Motor neuron (in vitro differentiated cells): ENCODE data around the gene GLCE. TPM values are rescaled to one million over a fixed set of nuclear protein-coding genes. Genes with fewer than 3 reads are reported as not detected.

Source experiments
- ATAC-seq, 8 experiments: fragments of 200-7000 bp; cut with Tn5 transposase; replicated peaks in 6 of 8; 2 replicates each; pipeline ENCODE4 v1.8.0; 2021; ENCODE audit warnings: mild to moderate bottlenecking in 8 of 8, moderate library complexity in 8 of 8
- H3K27ac ChIP-seq, 2 donors: fragments of 250-450 bp; sonication (Bioruptor Pico); 2 replicates each; pipeline ENCODE4 v1.9.0; 2021; ENCODE audit warnings: antibody characterized with exemption in 2 of 2, mild to moderate bottlenecking in 2 of 2, moderate library complexity in 1 of 2
- H3K4me1 ChIP-seq, 2 donors: fragments of 250-450 bp; sonication (Bioruptor Pico); replicated peaks in 1 of 2; 2 replicates each; pipeline ENCODE4 v1.6.1; 2021; ENCODE audit warnings: antibody characterized with exemption in 2 of 2, mild to moderate bottlenecking in 2 of 2, moderate library complexity in 1 of 2
- H3K4me3 ChIP-seq, 5 donors: fragments of 250-450 bp; sonication (Bioruptor Pico); 2 replicates each; pipeline ENCODE4 v1.9.0; 2021; ENCODE audit warnings: antibody characterized with exemption in 5 of 5, mild to moderate bottlenecking in 5 of 5, moderate library complexity in 4 of 5
- WGBS, 10 experiments: fragments of 450-650 bp; shearing (Covaris generic); methylation state at CpG; one replicate each; pipeline ENCODE4 v1.0.0; 2022; 5-methylcytosine and 5-hydroxymethylcytosine counted together
- in situ Hi-C, 9 experiments: fragments of 400-800 bp; cut with MboI; loops; one replicate each; pipeline ENCODE4 v1.15.0; 2021; ENCODE audit warnings: low sequenced_read_pairs in 9 of 9, low pct_unique_long_range_greater_than_20kb in 2 of 9; ENCODE audit not compliant: unreplicated experiment in 9 of 9
- total RNA-seq, 8 experiments: library from RNA; unstranded; fragments of 300-600 nt; gene quantifications; 2 replicates each; pipeline versions ENCODE4 v1.2.3 to v1.2.4, GENCODE V29; 2022

The GLCE gene
- total RNA-seq, 8 experiments from 2014 or later, result 12.7 to 39.3 (median 20.3) TPM

DNA sequence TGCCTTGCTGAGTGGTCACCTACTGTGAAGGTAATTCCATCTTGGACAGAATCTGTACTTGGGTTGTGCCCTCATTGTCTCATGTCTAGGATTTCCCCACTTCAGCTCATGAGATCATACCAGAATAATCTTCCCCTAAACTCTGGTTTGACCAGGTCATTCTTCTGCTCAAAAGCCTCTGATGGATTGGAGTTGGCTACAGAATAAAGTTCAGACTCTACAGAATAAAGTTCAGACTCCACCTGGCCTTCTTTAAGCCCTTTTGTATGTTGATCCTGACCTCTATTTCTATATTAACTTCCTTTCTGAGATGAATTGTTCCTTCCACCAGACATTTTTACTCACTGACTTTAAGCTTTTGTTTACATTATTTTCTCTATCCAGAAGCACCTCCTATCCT lies 6.4 kb upstream of the GLCE start:
- in situ Hi-C loops, result no loop called here
- H3K27ac ChIP-seq, result no peak overlapping the region

DNA sequence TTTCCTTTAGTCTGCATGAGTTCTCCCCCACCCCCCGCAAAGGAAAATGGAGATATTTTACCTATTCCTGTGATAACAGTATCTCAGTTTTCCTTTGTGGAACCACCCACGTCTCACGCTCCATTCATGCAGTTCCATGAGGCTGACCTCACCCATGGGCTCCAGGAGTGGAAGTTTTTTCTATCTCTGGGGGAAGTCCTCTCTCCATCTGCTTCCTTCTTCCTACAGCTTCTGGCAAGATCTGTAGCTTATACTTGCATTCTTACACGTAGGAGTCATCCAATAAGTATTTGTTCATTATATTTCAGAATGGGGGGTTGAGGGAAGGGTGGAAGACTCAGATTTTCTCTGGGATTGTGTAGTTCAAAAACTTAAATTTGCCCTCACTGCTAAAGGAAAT lies 5.8 kb upstream of the GLCE start:
- peaks cover 3 to 22% of the 10 kb centered on the region in 2 donors for H3K4me1 ChIP-seq
- no peak overlapping the region for H3K4me3 ChIP-seq
- WGBS, 10 experiments, result 14 to 100% (median 56%) methylated on average over 1 to 4 of the region's 4 CpGs; no CpG with 5 or more reads in 2 of the 10 experiments
- peak in 1 of 8 experiments; percentile 55 for ATAC-seq
- H3K27ac ChIP-seq, result no peak overlapping the region
- in situ Hi-C loops, result no loop called here

More for the DNA sequence above, 6.4 kb upstream of the GLCE start:
- Histone ChIP-seq H3K4me3 (no peak overlapping the region), H3K4me1 (peaks cover 0 to 16% of the 10 kb centered on the region in 2 donors)
- ATAC-seq, result no peak

DNA sequence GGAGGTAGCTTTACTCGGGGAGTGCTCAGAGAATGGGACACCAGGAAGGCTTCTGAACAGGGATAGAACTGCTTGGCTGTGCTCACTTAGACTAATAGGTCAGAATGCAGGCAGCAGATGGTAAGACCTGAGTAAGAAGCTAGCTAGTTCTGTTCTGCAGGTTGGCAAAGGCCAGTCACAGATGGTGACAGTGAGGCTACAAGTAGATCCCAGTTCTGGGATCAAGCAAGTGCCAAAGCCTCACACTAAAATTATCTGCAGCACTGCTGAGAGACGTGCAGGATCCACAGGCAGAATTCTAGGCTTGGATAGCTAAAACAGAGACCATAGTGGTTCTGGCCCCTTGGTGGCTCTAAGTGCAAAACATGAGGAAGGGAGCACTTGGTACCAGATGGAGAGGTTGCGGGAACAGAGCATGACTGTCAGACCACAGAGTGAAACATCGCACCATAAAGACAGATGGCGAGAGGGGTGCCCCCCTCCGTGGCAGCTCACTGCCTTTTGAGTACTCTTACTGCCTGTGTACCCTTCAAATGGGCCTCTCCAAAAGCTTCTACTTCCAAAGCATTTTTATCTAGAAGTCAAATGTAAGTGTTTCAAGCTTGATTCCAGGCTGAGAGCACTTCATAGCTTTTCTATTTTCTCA lies 3.6 kb upstream of the GLCE start:
- H3K4me3 ChIP-seq, result no peak overlapping the region
- no peak overlapping the region for H3K27ac ChIP-seq
- WGBS, 10 experiments, result 40 to 100% (median 78%) methylated on average over 1 to 3 of the region's 6 CpGs; no CpG with 5 or more reads in 3 of the 10 experiments
- H3K4me1 ChIP-seq, result peaks cover 4 to 23% of the 10 kb centered on the region in 2 donors
- ATAC-seq, result no peak
- in situ Hi-C loops, result no loop called here

DNA sequence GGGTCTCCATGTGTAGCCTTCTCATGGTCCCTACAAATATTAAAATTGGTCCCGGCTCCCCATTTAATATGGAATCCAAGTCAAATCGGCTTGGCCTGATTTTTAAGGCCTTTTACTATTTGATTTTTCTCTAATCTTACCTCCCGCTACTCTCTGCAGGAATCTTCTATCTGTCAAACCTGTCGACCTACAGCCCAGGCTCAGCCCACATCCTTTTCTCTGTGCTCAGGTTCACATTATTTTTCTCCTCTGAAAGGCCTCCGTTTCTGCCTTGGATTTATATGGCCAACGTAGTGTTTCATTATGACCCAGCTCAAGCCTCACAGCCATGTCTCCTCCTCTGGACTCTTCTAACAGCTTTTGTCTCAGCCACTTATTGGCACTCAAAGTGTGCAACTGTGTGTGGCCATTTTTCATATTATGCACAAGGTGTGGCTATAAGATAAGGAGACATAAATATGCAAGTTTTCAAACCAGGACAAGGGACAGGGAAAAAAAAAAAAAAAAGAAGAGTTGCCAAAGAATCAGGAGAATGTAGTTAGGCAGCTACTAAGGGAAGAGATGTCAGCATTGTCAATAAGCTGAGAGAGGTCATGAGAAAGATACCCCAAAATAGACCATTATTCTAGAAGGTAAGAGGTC lies 2.1 kb upstream of the GLCE start:
- no peak for ATAC-seq
- Histone ChIP-seq H3K27ac (no peak overlapping the region), H3K4me1 (peaks cover 9 to 33% of the 10 kb centered on the region in 2 donors), H3K4me3 (no peak overlapping the region)
- WGBS, 10 experiments, result 13 to 75% (median 68%) methylated on average over 1 to 6 of the region's 6 CpGs
- in situ Hi-C loops, result no loop called here

DNA sequence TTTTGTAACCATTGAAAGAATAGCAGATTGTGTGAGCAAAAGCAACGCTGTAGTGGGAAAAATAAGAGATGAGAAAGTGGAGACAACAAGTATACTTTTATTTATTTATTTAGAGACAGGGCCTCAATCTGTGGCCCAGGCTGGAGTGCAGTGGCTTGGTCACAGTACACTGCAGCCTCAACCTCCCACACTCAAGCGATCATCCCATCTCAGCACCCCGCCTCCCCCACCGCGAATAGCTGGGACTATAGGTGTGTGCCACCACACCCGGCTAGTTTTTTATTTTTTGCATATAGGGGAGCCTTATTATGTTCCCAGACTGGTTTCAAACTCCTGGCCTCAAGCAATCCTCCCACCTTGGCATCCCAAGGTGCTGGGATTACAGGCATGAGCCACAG lies 1.6 kb upstream of the GLCE start:
- ATAC-seq, result no peak
- Histone ChIP-seq H3K4me1 (peaks cover 9 to 33% of the 10 kb centered on the region in 2 donors), H3K27ac (no peak overlapping the region), H3K4me3 (no peak overlapping the region)
- in situ Hi-C loops, result no loop called here
- WGBS, 10 experiments, result 0 to 100% (median 83%) methylated on average over 1 to 3 of the region's 6 CpGs; no CpG with 5 or more reads in 1 of the 10 experiments

DNA sequence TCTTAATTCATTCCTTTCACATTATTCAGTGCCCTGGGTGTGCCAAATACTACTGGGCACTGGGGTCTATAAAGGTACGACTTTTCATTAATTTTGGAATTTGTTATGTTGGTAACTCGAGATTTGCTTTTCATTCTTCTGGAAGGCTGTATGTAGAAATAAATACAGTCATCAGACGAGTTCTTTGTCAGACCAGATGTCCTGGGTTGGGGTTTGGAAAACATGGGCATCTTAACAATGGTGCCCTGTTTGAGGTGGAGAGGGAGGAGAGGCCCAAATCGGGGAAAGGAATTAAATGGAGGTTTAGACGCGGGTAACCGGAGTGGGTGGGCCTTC lies 662 bp upstream of the GLCE start:
- no peak for ATAC-seq
- in situ Hi-C loops, result no loop called here
- Histone ChIP-seq H3K4me3 (peak overlapping the region; percentile 74 to 93 (median 80)), H3K4me1 (peaks cover 9 to 33% of the 10 kb centered on the region in 2 donors), H3K27ac (no peak overlapping the region)
- WGBS, 10 experiments, result 0 to 83% (median 42%) methylated on average over 1 to 6 of the region's 7 CpGs; no CpG with 5 or more reads in 2 of the 10 experiments

DNA sequence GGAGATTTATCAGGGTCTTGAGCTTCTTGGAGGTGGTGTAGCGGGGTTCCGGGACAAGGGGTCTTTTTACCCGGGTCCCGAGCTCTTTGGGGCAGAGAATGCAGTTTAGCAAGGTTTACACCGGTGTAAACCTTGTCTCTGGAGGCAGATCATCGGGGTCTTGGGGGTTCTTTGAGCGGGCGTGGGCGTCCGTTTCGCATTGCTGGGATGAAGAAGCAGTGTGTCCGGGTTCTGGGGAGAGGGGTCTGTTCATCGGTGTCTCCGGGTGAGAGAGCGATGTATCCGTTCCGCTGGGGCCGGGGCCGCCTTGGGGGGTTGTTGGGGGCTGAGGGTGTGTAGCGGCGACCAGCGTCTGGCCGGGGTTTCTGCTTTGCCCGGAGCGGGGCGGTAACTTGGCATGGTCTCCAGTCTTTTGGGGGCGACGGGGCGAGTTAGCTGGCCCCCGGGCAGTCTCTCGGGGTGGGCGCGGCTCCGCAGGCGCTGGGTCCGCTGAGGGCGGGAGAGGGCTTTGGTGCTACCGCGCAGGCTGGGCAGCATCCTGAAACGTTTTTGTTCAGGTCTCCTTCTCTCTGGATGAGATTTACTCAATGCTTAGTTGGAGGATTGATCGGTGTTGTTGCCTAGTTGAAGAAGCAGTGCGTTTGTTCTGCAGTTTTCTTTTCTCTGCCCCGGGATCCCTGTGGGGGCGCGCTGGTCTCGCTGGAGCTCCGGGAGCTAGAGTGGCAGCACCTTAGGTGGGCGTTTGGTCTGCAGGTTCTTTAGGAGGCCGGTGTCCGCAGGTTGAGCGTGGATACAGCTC lies 843 bp downstream of the GLCE start:
- peak overlapping the region; percentile 84 for H3K27ac ChIP-seq
- peak; percentile 2 to 18 (median 10) for ATAC-seq
- in situ Hi-C loops, result no loop called here
- H3K4me3 ChIP-seq, result peak overlapping the region; percentile 74 to 93 (median 80)
- H3K4me1 ChIP-seq, result peaks cover 9 to 33% of the 10 kb centered on the region in 2 donors
- WGBS, 10 experiments, result 0 to 12% (median 0%) methylated on average over 1 to 9 of the region's 51 CpGs; no CpG with 5 or more reads in 3 of the 10 experiments

DNA sequence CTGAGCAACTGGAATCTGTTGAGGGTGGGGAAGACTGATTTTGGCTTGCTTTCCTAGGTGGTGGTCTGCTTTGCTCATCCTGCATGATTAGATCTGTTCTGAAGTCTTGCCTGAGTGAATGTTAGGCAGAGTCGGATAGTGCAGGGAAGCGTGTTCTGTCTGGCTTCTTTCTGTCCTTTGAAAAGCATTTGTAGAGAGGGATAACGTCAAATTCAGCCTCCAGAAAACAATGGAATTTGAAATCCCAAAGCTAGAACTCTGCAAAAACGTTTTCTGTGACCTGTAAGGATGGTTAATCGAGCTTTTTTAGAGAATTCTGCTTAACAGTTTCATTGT lies 1.4 kb downstream of the GLCE start:
- 0 to 50% (median 8%) methylated on average over 1 to 5 of the region's 5 CpGs; no CpG with 5 or more reads in 1 of the 10 experiments for WGBS, 10 experiments
- Histone ChIP-seq H3K4me1 (peaks cover 9 to 31% of the 10 kb centered on the region in 2 donors), H3K4me3 (peak overlapping the region; percentile 74 to 93 (median 80)), H3K27ac (peak overlapping the region in 1 of 2 donors; percentile 84)
- ATAC-seq, result peak in 2 of 8 experiments; percentile 0 to 2
- in situ Hi-C loops, result no loop called here

DNA sequence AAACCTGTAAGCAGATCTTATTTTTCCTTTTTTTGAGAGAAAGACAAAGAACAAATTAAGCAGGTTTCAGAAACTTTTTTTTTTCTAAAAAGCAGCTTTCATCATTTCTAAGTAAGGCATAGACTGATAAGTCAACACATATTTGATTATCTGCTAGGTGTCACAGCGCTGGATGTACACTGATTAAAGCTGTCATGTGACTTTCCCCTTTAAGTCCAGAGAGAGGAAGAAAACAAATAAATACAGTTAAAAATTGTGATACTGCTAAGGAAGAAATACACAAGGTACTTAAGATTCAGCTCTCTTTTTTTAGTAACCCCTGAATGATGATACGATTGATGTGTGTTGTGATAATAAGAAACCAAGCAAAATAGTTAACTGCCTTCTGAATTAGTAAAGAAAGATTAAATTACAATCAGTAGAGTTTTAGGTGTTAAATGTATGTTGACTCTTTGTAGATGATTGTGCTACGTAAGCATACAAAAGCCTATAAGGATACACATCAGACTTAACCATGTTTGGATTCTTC lies 2.8 kb downstream of the GLCE start:
- in situ Hi-C loops, result no loop called here
- H3K4me3 ChIP-seq, result no peak overlapping the region
- no peak for ATAC-seq
- no peak overlapping the region for H3K27ac ChIP-seq
- WGBS, 10 experiments, result 89 to 100% (median 94%) methylated on average over 2 to 3 of the region's 3 CpGs
- H3K4me1 ChIP-seq, result peaks cover 9 to 22% of the 10 kb centered on the region in 2 donors

DNA sequence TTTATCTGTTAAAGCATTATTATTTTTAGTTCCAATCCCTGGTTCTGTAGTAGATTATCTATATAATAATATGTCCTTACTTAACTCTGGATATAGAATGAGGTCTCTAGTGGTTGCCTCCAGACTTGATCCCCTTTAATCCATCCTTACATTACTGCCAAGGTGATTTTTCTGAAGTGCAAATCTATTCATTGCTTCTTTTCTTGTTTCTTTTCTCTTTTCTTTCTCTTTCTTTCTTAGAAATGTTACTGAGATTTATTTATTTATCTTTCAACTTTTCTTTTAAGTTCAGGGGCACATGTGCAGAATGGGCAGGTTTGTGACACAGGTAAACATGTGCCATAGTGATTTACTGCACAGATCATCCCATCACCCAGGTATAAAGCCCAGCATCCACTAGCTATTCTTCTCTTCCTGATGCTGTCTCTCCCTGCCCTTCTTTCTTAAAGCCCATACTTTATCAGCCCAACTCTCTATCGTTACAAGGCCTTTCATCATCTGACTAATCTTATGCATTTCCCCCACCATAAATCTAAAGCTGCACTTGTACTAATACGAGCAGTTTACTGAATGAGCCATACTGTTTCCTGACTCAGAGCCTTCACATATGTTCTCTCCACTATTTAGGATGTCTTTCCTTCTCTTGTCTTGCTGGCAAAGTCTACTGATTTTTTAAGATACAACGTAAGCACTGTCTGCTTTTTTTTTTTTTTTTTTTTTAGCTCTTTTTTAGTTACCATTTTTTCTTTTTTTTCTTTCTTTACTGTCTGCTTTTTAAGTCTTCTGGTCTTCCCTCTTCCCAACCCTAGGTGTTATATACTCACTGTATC lies 4.6 kb downstream of the GLCE start:
- H3K27ac ChIP-seq, result no peak overlapping the region
- ATAC-seq, result no peak
- 29 to 61% (median 45%) methylated on average over 2 to 3 of the region's 3 CpGs for WGBS, 10 experiments
- no peak overlapping the region for H3K4me3 ChIP-seq
- peaks cover 5 to 10% of the 10 kb centered on the region in 2 donors for H3K4me1 ChIP-seq
- in situ Hi-C loops, result no loop called here

DNA sequence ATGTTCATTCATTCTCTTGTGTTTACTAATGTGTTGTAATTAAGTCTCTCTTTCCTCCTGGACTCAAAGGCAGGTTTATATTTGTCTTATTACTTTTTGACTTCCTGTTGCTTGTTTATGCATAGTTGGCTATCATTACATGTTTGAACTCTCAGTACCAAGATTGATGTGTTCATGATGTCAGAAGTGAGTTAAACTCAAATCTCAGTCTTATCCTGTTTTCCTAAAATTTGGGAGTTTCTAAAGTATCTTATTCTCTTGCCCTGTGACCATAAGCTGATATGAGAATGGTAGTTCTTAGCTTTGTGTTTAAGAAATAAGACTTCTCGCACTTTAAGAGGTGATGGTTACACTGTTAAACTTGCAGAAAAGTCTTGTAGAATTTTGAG lies 5.2 kb downstream of the GLCE start:
- H3K4me1 ChIP-seq, result peaks cover 5 to 10% of the 10 kb centered on the region in 2 donors
- in situ Hi-C loops, result no loop called here
- no peak overlapping the region for H3K4me3 ChIP-seq
- 86 to 100% (median 100%) methylated on average over 1 of the region's 1 CpG for whole genome bisulfite sequencing, 10 experiments
- H3K27ac ChIP-seq, result no peak overlapping the region
- ATAC-seq, result no peak

DNA sequence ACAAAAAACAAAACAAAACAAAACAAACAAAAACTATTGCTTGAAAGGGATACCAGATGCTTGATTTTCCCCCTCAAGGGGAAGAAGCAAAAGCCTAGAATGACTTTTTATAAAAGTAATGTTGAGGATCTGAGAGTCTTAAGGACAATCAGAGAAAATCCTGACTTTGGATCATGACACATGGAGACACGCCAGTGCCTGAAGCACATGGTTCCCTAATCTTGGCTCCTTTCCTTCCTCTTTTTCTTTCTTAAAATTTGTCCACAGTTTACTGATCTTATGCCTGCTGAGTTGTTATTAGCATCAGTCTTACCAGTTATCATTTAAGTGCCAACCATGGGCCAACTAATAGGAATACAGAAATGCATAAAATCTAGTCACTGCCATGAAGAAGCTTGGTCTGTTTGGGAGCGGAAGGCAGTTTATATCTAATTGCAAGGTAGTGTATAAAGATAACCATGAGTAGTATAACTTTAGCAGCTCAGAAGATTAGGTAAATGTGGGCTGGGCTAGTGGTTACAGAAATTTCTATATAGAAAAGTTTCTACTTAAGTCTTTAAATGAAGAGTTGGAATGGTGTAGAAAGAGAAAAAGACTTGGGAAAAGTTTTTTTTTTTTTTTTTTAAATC lies 6.9 kb downstream of the GLCE start:
- no peak overlapping the region for H3K27ac ChIP-seq
- in situ Hi-C loops, result no loop called here
- WGBS, 10 experiments, result 90 to 100% (median 100%) methylated on average over 1 to 2 of the region's 2 CpGs; no CpG with 5 or more reads in 2 of the 10 experiments
- peaks cover 4 to 9% of the 10 kb centered on the region in 2 donors for H3K4me1 ChIP-seq
- H3K4me3 ChIP-seq, result no peak overlapping the region
- no peak for ATAC-seq
